ENCODE results near the gene TMOD3. TPM values are rescaled to one million over a fixed set of nuclear protein-coding genes. Genes with fewer than 3 reads are reported as not detected.

TMOD3 gene
- total and polyA plus RNA-seq, 2 donors from 2014 or later, result 8.9 to 49.0 TPM

- DNase-seq (no peak), FAIRE-seq (no peak)
- TF ChIP-seq, protein P1, sequence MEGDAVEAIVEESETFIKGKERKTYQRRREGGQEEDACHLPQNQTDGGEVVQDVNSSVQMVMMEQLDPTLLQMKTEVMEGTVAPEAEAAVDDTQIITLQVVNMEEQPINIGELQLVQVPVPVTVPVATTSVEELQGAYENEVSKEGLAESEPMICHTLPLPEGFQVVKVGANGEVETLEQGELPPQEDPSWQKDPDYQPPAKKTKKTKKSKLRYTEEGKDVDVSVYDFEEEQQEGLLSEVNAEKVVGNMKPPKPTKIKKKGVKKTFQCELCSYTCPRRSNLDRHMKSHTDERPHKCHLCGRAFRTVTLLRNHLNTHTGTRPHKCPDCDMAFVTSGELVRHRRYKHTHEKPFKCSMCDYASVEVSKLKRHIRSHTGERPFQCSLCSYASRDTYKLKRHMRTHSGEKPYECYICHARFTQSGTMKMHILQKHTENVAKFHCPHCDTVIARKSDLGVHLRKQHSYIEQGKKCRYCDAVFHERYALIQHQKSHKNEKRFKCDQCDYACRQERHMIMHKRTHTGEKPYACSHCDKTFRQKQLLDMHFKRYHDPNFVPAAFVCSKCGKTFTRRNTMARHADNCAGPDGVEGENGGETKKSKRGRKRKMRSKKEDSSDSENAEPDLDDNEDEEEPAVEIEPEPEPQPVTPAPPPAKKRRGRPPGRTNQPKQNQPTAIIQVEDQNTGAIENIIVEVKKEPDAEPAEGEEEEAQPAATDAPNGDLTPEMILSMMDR (IDR thresholded peaks at IDR 0.05; ENCODE audit: borderline replicate concordance, extremely low read depth, insufficient read depth), result no peak
- Histone ChIP-seq H3K27ac (ENCODE audit: low read depth in 2 of 2, low read length in 2 of 2) (no peak overlapping the region), H3K9ac (ENCODE audit: low read length in 3 of 3) (no peak overlapping the region), H3K27me3 (ENCODE audit: control insufficient read depth, insufficient read depth, low read length) (no peaks in the 10 kb centered on the region), H3K36me3 (ENCODE audit: control insufficient read depth in 2 of 3, insufficient read depth in 3 of 3, low read length in 3 of 3) (peaks cover 0 to 7% (median 0%) of the 10 kb centered on the region in 3 donors), H3K4me3 (ENCODE audit: low read length in 3 of 3) (no peak overlapping the region), H3K9me3 (ENCODE audit: control insufficient read depth in 2 of 3, insufficient read depth in 1 of 3, low read length in 3 of 3) (no peaks in the 10 kb centered on the region), H3K4me1 (ENCODE audit: control insufficient read depth in 2 of 3, insufficient read depth in 2 of 3, low read depth in 1 of 3, low read length in 3 of 3) (peaks cover 0 to 3% (median 0%) of the 10 kb centered on the region in 3 donors)
- intact Hi-C loops (cut with DNase I), result no loop called here
Measured at GRCh38 chr15:51907136-51907862, 77.8 kb downstream of the TMOD3 start.

- Histone ChIP-seq H3K27me3 (ENCODE audit: control insufficient read depth, insufficient read depth, low read length) (no peaks in the 10 kb centered on the region), H3K4me3 (ENCODE audit: low read length in 3 of 3) (no peak overlapping the region), H3K27ac (ENCODE audit: low read depth in 2 of 2, low read length in 2 of 2) (no peak overlapping the region), H3K4me1 (ENCODE audit: control insufficient read depth in 2 of 3, insufficient read depth in 2 of 3, low read depth in 1 of 3, low read length in 3 of 3) (peaks cover 0 to 3% (median 0%) of the 10 kb centered on the region in 3 donors), H3K9ac (ENCODE audit: low read length in 3 of 3) (no peak overlapping the region), H3K36me3 (ENCODE audit: control insufficient read depth in 2 of 3, insufficient read depth in 3 of 3, low read length in 3 of 3) (peaks cover 0 to 3% (median 2%) of the 10 kb centered on the region in 3 donors), H3K9me3 (ENCODE audit: control insufficient read depth in 2 of 3, insufficient read depth in 1 of 3, low read length in 3 of 3) (no peaks in the 10 kb centered on the region)
- intact Hi-C loops (cut with DNase I), result no loop called here
- TF ChIP-seq, protein P1 (IDR thresholded peaks at IDR 0.05; ENCODE audit: borderline replicate concordance, extremely low read depth, insufficient read depth), result no peak
- FAIRE-seq (no peak), DNase-seq (no peak)
Measured at GRCh38 chr15:51908316-51908715, 78.9 kb downstream of the TMOD3 start.

GRCh38 chr15:51909584-51909983, 80.1 kb downstream of the TMOD3 start:
- FAIRE-seq, result no peak
- H3K4me1 ChIP-seq (ENCODE audit: control insufficient read depth in 2 of 3, insufficient read depth in 2 of 3, low read depth in 1 of 3, low read length in 3 of 3), result peaks cover 0 to 3% (median 0%) of the 10 kb centered on the region in 3 donors
- no peak for DNase-seq
- TF ChIP-seq, protein P1 (IDR thresholded peaks at IDR 0.05; ENCODE audit: borderline replicate concordance, extremely low read depth, insufficient read depth), result no peak
- H3K27me3 ChIP-seq (ENCODE audit: control insufficient read depth, insufficient read depth, low read length), result no peaks in the 10 kb centered on the region
- intact Hi-C loops (cut with DNase I), result no loop called here
- H3K9me3 ChIP-seq (ENCODE audit: control insufficient read depth in 2 of 3, insufficient read depth in 1 of 3, low read length in 3 of 3), result no peaks in the 10 kb centered on the region
- no peak overlapping the region for H3K9ac ChIP-seq (ENCODE audit: low read length in 3 of 3)
- H3K36me3 ChIP-seq (ENCODE audit: control insufficient read depth in 2 of 3, insufficient read depth in 3 of 3, low read length in 3 of 3), result peaks cover 0 to 5% (median 2%) of the 10 kb centered on the region in 3 donors
- H3K4me3 ChIP-seq (ENCODE audit: low read length in 3 of 3), result no peak overlapping the region
- H3K27ac ChIP-seq (ENCODE audit: low read depth in 2 of 2, low read length in 2 of 2), result no peak overlapping the region
